HG03575 (cell line): ENCODE measurements around the gene MOGAT1.
A peak's percentile ranks its signal among the peaks of the same experiment; 100 is the strongest.
"Not testable (repeated sequence)": the region's sequence is repeated elsewhere in the genome, so short reads cannot be mapped to it uniquely, and the experiment has no call there.

ENCODE experiments used
- ATAC-seq: cut with Tn5 transposase; IDR thresholded peaks from one replicate; pipeline ENCODE4 v1.9.1; 2021; ENCODE audit not compliant: unreplicated experiment, insufficient number of reproducible peaks, low FRiP score; ENCODE audit errors: extremely low read depth

Gene MOGAT1

DNA sequence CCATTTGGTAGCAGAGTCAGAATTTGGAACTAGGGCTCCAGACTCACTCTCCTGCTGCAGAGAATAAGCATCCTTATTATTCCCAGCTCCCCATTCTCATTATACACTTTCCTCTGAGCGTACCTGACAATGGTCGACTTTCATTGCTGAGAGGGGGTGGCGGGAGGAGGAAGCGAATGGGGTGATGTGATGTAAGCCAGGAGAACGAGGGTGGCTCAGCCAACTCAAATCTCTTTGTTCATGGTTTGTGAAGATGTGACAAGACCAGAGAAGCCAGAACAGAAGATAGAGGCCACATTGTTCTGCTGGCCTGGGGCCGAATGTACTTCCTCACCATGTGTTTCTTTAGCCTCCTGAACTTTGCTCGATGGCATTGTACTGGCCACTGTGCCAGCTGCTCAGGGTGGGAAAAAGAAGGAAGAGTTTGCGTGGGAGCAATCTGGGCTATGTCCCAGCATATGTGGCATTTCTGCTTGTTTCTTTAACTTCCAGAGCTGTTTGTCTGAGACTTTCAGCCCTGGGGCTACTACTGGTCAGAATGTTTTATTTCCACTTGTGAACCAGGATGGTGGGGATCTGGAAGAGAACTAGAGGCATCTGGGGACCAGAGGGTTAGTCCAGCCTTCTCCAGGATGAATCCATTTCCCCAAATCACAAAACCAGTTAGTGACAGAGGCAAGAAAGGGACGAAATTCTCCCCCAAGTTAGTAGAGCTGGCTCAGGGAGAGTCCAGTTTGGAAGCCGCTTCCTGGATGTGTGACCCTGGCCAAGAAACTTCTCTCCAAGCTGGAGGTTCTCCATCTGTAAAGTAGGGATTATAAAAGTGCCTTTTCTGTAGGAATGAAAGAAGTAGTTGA lies 62.6 kb downstream of the MOGAT1 start:
- ATAC-seq, result no peak

DNA sequence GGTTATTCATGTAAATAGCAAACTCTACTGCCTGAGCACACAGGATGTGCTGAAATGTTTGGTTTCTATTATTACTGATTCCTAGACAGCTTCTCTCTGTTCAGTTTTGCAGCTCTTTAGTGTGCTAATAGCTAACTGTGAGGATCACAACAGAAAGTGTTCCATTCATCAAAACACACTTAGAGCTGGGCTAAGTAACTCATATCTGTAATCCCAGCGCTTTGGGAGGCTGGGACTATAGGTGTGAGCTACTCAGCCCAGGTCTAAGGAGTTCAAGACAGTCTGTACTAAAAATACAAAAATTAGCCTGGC lies 63.2 kb downstream of the MOGAT1 start:
- peak; percentile 77 for ATAC-seq

DNA sequence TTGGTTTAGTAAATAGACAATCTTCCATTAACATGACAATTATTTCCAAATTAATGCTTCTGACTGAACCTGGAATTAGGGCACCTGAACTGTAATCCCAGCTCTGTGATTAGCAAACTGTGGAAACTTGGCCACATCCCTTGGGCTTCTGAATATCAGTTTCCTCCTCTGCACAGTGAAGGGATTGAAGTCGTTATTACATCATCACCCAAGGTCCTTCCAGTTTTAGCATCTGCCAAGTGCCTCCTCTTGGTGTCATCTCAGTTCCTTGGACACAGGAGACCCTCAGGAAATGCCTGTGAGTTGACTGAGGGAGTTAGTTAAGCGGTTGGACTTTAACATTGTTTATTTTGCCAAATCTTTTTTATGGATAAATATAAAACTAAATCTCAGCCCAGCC lies 64.8 kb downstream of the MOGAT1 start:
- ATAC-seq, result no peak

DNA sequence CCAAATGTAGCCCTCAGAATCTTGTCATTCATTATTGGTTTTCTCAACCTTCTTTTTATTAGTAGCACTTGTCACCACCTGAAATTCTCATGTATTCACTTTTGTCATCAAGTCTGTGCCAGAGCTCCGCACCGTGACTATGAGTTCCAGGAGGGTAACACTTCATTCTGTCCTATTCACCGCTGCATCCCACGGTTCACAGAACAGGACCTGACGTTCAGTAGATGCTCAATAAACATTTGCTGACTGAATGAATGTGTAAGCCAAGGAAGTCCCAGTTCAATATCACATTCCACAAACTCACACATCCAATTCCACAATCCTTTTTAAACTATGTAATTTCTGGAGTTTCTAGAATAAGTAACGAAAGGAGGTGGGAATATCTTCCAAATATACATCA lies 65.5 kb downstream of the MOGAT1 start:
- ATAC-seq, result no peak

DNA sequence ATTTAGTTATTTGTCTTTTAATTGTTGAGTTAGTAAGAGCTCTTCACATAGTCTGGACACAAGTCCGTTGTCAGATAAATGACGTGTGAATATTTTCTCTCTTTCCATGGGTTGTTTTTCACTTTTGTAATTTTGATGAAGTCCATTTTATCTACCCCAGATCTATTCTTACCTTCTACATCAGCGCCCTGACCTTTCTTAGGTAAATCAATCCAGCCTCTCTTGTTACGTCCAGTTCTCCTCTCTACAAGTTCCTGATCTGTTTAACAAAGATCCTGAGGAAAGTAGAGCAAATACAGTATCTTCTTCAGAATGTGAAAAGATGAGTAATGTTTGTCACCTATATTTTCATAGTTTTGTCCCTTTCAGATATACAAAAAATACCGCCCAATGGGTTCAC lies 66.9 kb downstream of the MOGAT1 start:
- no peak for ATAC-seq

DNA sequence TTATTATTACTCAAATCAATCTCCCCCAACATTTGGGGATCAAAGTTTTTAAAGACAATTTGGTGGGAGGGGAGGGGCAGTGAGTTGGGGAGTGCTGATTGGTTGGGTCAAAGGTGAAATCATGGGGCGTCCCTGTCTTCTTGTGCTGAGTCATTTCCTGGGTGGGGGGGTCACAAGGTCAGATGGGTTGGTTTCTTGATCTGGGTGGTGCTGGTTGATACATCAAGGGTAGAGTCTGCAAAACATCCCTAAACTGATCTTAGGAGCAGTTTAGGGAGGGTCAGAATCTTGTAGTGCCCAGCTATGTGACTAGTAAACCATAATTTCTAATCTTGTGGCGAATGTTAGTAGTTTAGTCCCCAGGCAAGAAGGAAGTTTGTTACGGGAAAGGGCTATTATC lies 67.4 kb downstream of the MOGAT1 start:
- no peak for ATAC-seq

DNA sequence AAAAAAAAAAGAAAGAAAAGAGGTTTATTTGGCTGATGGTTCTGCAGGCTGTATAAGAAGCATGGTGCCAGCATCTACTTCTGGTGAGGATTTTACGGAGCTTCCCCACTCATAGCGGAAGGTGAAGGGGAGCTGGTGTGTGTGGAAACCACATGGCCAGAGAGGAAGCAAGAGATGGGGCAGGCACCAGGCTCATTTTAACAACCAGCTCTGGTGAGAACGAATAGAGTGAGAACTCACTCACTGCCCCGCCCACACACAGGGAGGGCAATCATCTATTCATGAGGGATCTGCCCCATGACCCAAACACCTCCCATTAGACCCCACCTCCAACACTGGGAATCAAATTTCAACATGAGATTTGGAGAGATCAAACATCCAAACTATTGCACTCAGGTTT lies 68.5 kb downstream of the MOGAT1 start:
- no peak for ATAC-seq

DNA sequence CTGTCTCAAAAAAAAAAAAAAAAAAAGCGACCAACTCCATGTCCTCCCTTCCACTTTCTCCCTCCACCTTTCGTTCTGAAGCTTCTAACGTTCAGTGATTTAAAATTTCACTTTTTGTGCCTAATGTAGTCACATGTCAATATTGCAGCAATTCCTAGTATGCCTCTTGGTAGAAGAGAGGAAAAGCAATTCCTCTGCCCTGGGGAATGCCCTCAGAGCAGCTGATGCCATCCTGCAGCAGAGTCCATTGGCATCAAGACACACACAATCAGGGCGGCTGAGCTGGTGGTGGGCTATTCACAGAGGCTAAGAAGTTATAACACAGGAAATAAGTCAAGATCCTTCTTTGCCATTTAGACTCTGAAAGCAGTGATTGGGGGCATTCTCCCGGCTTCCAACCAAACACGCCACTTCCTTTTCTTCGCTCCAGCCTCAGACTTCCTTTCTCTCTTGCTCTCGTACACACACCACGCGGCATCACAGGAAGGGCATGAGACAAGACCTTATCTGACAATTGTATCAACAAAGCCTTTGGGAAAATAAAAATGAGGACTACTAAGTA lies 71.9 kb downstream of the MOGAT1 start:
- no peak for ATAC-seq

DNA sequence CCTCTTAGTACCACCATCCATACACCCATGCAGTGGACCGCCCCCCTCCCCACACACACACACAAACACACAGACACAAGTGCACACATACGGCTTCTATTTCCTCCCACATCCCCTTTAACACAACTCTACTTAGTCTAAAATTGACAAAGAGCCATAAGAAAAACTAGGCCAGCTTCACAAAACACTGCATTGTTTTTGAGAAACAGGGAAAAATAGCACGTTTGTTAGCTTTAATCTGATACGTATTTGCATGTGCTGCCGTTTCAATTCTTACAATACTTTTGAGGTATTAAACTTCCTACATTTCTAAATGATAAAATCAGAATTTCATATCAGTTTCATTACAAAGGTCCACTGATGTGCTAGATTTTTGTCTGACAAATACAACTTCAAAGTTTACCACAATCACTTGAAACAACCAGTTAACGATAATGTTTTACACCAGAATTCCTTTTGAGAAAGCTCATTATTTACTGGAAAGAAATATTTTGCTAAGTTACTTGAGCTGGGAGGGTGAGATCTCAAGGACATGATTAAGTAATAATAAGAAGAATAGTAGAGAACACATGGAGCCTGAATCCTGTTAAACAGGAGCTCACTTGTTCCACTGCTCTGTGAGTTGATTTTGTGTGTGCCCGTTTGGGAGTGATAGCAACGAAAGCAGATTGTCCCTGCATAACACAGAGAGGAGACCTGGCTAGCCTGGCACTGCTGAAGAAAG lies 74.5 kb downstream of the MOGAT1 start:
- ATAC-seq, result no peak

DNA sequence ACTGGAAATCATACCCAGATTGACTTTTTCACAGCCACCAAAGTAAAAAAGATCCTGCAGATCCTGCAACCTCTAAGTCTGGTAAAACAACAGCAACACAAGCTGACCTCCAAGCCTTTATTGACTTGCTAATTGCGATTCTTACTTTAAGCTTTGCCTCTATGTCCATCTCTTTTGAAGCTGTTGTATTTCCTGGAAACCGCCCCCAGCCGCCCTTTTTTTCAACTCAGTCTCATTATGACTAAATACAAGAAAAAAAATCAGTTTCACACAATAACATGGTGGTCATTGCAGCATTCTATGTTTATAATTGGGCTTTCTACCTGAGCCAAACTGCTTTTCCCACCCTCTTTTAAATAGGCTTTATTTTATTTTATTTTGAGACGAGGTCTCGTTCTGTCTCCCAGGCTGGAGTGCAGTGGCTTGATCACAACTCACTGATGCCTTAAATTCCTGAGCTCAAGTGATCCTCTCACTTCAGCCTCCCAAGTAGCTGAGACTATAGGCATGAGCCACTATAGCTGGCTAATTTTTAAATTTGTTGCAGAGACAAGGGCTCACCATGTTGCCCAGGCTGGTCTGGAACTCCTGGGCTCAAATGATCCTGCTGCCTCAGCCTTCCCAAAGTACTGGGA lies 76.2 kb downstream of the MOGAT1 start:
- no peak for ATAC-seq

DNA sequence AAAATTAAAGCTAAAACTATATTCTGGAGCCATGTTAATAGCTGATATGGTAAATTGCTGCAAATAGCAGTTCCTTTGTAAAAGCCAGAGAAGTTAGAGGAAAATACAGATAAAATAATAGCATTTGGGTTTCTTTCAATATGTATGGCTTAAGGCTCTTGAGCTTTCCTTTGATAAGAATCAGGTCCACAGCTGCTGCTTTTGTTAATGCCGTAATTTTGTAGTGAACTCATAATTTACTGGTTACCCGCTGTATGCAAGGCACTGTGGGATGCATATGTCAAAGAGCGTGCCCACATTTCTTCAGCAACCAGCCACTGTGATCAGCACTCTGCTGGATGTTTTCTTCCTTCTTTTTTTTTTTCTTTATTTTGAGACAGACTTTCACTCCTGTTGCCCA lies 79.1 kb downstream of the MOGAT1 start:
- no peak for ATAC-seq

DNA sequence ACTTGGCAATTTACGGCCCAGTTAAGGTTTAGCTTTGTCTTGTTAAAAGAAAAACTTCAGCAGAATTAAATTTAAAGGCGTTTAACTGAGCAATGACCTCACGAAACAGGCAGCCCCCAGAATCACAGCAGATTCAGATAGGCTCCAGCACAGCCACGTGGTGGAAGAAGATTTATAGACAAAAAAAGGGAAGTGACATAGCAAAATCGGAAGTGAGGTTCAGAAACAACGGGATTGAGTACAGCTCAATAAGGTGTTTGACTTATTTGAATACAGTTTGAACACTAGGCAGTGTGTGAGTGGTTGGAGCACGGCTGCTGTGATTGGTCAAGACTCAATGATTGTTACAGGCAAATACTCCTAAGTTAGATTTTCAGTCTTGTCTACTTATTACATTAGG lies 79.8 kb downstream of the MOGAT1 start:
- ATAC-seq, result no peak

DNA sequence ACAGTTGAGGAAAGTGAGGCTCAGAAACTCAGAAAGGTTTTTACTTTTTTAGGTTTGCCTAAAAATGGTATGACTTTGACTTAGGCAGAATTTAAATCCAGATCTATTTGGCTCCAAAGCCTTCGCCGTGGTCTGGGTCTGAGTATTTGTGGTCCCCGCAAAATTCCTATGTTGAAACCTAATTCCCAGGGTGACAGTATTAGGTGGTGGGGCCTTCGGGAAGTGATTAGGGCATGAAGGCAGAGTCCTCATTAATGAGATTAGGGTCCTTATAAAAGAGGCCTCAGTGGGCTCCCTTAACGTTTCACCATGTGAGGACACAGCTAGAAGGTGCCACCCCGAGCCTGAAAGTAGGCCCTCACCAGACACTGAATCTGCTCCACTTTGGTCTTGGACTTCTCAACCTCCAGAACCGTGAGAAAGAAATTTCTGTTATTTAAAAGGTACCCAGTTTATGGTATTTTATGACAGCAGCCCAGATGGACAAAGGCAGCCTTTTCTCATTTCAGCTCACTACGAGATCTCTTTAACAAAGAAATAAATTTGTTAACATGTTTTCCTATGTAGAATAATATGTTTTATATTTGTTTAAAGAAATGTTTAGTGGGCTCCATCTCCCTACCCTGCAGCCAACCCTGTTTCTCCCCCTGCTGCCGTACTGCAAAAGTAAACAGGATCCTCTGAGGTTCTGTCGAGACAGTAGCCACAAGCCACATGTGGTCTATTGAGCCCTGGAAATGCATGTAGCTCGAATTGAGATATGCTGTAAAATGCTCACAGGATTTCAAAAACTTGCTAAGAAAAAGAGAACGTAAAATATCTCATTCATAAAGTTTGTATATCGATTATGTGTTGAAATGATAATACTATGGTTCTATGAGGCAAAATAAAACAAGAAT lies 80.6 kb downstream of the MOGAT1 start:
- no peak for ATAC-seq

DNA sequence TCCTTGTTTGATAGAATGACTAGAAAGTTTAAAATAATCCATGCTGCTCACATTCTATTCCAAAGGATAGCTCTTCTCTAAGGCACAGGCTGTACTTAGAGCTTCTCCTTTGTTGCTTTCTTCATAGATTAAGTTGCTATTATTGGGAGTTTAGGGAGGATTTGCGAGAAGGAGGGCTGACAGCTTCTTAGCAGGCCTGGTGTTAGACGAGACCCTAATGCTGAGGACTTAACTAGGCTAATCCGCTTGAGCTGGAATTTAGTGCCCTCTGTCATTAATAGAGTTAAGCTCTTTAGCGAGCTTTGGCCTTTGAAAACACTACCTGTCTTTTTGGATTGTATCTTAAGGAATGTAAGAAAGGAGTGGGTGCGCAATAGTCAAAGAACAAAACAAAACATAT lies 81.3 kb downstream of the MOGAT1 start:
- no peak for ATAC-seq

DNA sequence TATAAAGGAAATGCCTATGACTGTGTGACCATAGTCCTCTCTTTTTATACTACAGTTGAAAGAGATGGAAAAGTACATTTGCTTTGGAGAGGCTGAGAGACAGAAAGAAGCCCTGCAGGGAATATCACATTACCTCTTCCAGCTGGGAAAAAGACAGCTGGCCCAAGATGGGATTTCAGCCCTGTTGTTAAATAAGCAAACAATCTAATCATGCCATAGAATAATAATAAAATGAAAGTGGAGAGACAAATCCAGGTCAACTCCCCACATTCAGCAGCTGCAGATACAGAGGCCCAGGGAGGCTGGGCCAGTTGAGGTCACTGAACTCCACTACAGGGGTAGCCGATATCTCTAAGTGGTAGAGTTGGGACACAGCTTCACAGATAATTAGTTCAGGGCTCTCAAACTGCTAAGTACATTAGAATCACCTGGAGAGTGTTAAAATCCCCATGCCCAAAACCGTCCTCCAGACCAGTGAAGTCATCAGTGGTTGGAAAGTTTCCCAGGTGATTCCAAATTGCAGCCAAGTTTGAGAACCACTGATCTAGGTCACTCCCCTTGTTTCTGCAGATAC lies 81.9 kb downstream of the MOGAT1 start:
- no peak for ATAC-seq

DNA sequence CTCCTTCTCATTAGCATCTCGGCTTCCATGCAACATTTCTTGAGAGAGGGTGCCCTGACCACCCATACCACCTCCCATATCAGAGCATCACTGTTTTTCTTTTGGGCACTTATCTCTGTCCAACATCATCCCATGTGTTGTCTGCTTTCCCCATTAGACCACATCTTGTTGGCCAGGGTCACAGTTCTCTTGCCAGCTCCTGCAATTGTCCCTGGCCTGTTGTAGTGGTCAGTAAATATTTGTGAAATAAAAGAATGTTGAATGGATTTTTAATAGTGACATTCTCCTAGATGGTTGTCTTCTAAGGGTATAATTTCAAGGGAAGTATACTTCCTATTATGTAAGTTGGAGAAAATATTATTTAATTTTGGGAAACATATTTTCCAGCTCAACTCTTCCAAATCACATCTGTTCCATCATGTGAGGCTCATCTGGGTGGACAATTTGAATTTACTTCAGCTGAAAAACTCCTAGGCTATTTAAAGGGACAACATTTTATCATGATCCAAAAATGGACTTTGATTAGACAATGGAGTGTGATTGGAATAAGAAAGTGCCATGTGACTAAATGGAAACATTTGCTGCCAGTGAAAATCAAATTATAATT lies 83.0 kb downstream of the MOGAT1 start:
- no peak for ATAC-seq

DNA sequence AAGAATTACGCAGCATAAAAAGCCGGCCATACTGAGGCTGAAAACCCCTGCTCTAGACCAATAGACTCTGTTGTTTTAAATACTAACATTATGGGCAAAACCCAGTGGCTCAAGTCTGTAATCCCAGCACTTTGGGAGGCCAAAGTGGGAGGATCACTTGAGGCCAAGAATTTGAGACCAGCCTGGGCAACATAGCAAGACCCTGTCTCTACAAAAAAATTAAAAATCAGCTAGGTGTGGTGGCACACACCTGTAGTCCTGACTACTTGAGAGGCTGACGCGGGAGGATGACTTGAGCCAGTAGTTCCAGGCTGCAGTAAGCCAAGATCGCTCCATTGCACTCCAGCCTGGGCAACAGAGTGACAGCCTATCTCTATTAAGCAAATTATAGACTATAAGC lies 84.1 kb downstream of the MOGAT1 start:
- not testable (repeated sequence) for ATAC-seq

DNA sequence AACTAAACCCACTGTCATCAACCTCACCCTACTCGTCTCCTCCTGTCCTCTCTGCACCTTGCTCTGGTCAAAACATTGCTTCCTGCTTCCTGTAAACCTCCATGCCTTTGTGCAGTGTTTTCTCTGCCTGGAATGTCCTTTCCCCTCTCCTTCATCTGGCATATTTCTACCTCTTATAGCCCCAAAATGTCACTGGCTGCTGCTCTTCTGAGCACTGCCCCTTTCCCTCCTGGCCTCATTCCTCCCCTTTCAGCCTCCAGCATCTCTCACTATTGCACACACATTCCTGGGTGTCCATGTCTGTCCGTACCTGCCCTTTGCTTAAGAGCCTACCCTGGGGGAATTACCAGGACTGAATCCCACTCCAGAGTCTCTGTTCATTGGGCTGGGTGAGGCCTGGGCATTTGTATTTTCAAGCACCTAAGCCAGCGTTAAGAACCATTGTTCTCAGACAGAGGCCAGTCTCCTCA lies 84.9 kb downstream of the MOGAT1 start:
- ATAC-seq, result no peak
